Lower leg skin (tissue), 4 donors: ENCODE data around the gene CNTNAP1. TPM values are rescaled to one million over a fixed set of nuclear protein-coding genes. Genes with fewer than 3 reads are reported as not detected.

Experiments
- DNase-seq, 2 donors: peaks; one replicate each; pipeline ENCODE4 v3.0.0-alpha.2; 2019; ENCODE audit warnings: low spot score in 2 of 2
- H3K4me3 ChIP-seq: fragments of 200-600 bp; sonication (generic); 2 replicates; pipeline ENCODE4 v1.5.1; 2017; ENCODE audit warnings: mild to moderate bottlenecking, low read depth; ENCODE audit not compliant: poor library complexity, severe bottlenecking
- POLR2A ChIP-seq, 2 donors: fragments of 450-650 bp; IDR thresholded peaks; one replicate each; pipeline ENCODE4 v1.6.1; 2016 to 2017; ENCODE audit warnings: antibody characterized with exemption in 2 of 2, mild to moderate bottlenecking in 1 of 2, moderate library complexity in 1 of 2
- WGBS, 2 donors: methylation state at CpG; one replicate each; pipeline ENCODE4 v1.1.5; 2018; 5-methylcytosine and 5-hydroxymethylcytosine counted together
- intact Hi-C: fragments of 100-400 bp; cut with DNase I; formaldehyde crosslinking; loops from one replicate; pipeline ENCODE4 v1.15.0; 2023; ENCODE audit warnings: low total_unique reads
- total RNA-seq, 4 donors: library from RNA; depleted of rRNA; stranded (reverse); fragments of >200 nt; gene quantifications; one replicate each; pipeline ENCODE4 v1.1.0, GENCODE V29; 2016
- TF ChIP-seq, protein P1 (sequence below), 3 donors: fragments of 450-650 bp; IDR thresholded peaks; one replicate each; pipeline ENCODE4 v1.5.1; 2016; ENCODE audit warnings: antibody characterized with exemption in 3 of 3, mild to moderate bottlenecking in 3 of 3, moderate library complexity in 2 of 3

The CNTNAP1 gene
- total RNA-seq, 4 donors from 2014 or later, result 0.13 to 1.5 (median 0.65) TPM

- 59 to 68% methylated on average over 16 to 20 of the region's 20 CpGs for WGBS, 2 donors
- H3K4me3 ChIP-seq, result no peak overlapping the region
- intact Hi-C loops, result loop anchor here (10.0 kb wide), 1 partner anchor 106 kb away; the partner anchor contains the start of gene PSMC3IP
- TF ChIP-seq, protein P1, sequence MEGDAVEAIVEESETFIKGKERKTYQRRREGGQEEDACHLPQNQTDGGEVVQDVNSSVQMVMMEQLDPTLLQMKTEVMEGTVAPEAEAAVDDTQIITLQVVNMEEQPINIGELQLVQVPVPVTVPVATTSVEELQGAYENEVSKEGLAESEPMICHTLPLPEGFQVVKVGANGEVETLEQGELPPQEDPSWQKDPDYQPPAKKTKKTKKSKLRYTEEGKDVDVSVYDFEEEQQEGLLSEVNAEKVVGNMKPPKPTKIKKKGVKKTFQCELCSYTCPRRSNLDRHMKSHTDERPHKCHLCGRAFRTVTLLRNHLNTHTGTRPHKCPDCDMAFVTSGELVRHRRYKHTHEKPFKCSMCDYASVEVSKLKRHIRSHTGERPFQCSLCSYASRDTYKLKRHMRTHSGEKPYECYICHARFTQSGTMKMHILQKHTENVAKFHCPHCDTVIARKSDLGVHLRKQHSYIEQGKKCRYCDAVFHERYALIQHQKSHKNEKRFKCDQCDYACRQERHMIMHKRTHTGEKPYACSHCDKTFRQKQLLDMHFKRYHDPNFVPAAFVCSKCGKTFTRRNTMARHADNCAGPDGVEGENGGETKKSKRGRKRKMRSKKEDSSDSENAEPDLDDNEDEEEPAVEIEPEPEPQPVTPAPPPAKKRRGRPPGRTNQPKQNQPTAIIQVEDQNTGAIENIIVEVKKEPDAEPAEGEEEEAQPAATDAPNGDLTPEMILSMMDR (IDR thresholded peaks at IDR 0.05), result no peak
- no peak for TF ChIP-seq POLR2A (IDR thresholded peaks at IDR 0.05)
- no peak for DNase-seq
These were observed 2.0 kb upstream of the CNTNAP1 start for GRCh38 chr17:42680331-42680808.

- intact Hi-C loops, result loop anchor here (10.0 kb wide), 1 partner anchor 108 kb away; the partner anchor contains the start of gene PSMC3IP
- no peak overlapping the region for H3K4me3 ChIP-seq
- DNase-seq, result peak in 1 of 2 donors; percentile 90
- WGBS, 2 donors, result 0 to 1% methylated on average over 31 to 33 of the region's 34 CpGs
- TF ChIP-seq, protein P1 (IDR thresholded peaks at IDR 0.05), result no peak
- TF ChIP-seq POLR2A (IDR thresholded peaks at IDR 0.05), result no peak
These were observed 532 bp downstream of the CNTNAP1 start for GRCh38 chr17:42682722-42683403.

GRCh38 chr17:42683407-42684034 lies 1.2 kb downstream of the CNTNAP1 start:
- DNase-seq, result peak in 1 of 2 donors; percentile 87
- TF ChIP-seq, protein P1 (IDR thresholded peaks at IDR 0.05), result no peak
- TF ChIP-seq POLR2A (IDR thresholded peaks at IDR 0.05), result no peak
- intact Hi-C loops, result loop anchor here (10.0 kb wide), 1 partner anchor 109 kb away; the partner anchor contains the start of gene PSMC3IP
- WGBS, 2 donors, result 9 to 41% methylated on average over 16 to 25 of the region's 25 CpGs
- H3K4me3 ChIP-seq, result no peak overlapping the region

DNA sequence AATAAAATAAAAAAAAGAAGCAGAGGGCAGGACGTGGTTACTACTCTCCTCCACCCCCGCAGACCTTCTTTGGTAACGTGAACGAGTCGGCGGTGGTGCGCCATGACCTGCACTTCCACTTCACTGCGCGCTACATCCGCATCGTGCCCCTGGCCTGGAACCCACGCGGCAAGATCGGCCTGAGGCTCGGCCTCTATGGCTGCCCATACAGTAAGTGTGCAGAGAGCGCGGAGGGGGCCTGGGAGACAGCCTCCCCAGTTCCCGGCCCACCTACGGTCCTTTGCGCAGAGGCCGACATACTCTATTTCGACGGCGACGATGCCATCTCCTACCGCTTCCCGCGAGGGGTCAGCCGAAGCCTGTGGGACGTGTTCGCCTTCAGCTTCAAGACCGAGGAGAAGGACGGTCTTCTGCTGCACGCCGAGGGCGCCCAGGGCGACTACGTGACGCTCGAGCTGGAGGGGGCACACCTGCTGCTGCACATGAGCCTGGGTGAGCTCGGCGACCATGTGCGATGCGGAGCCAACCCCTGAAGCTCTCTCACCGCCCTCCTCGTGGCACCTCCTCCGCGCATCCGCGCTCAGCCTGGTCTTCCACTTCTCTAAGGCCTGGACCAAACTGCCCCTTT lies 2.7 kb downstream of the CNTNAP1 start:
- TF ChIP-seq, protein P1 (IDR thresholded peaks at IDR 0.05), result no peak
- no peak for TF ChIP-seq POLR2A (IDR thresholded peaks at IDR 0.05)
- WGBS, 2 donors, result 86 to 91% methylated on average over 46 to 50 of the region's 50 CpGs
- intact Hi-C loops, result loop anchor here (10.0 kb wide), 1 partner anchor 110 kb away; the partner anchor contains the start of gene PSMC3IP
- no peak for DNase-seq
- H3K4me3 ChIP-seq, result no peak overlapping the region

GRCh38 chr17:42685831-42686230 lies 3.5 kb downstream of the CNTNAP1 start:
- TF ChIP-seq, protein P1 (IDR thresholded peaks at IDR 0.05), result no peak
- no peak for TF ChIP-seq POLR2A (IDR thresholded peaks at IDR 0.05)
- DNase-seq, result no peak
- 80 to 82% methylated on average over 14 of the region's 14 CpGs for WGBS, 2 donors
- no peak overlapping the region for H3K4me3 ChIP-seq
- intact Hi-C loops, result loop anchor here (10.0 kb wide), 1 partner anchor 111 kb away; the partner anchor contains the start of gene PSMC3IP
